ENCODE results near the gene DYNC1I1.

DYNC1I1 gene

DNA sequence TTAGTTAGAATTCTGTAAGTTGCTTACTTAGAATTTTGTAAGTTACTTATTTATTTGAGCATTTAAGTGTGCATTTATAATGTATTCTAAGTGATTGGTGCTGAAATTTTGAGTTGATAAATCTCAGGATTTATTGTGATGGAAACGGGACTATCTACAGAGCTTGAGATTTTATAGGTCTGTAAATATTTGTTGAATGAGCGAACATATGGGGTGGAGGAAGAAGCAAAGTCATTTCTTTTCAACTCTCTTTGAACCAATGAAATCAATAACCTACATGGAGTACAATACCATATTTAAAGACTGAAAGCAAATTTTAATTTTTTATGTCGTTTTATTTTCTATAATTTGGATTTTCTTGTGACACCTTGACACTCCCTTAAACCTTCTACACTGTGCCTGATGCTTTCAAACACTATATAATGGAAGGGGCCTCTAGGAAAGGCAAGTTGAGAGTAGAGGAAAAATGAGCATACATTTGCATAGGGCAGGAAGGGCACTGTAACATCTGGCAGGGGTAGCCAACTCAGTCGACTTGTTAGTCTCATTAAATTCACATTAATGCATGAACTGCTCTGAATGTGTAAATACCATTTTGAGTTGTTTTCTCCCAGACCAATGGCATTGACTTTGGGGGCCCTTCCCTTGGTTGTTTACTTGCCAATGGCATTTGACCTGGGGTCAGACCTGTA lies 204.2 kb downstream of the DYNC1I1 start:
- no peak for DNase-seq

GRCh38 chr7:95977994-95978393 lies 205.6 kb downstream of the DYNC1I1 start:
- DNase-seq: no peak

DNA sequence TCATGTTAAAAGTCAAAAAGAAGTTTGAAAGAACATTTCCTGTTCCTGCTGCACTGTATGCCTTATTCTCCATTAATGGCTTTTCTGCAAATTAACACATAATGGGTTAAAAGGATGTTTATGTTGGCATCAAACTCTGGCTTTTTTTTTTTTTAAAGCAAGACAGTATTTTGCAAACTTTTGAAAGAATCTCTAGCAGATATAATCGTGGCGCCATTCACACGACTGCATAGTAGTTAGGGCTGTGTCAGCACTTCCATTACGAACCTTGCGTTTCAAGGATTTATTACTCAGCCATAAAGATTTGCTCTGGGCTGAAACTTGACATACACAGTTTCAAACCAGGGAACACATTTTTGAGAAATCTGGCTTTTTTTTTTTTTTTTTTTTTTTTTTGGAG lies 207.8 kb downstream of the DYNC1I1 start:
- no peak for DNase-seq

DNA sequence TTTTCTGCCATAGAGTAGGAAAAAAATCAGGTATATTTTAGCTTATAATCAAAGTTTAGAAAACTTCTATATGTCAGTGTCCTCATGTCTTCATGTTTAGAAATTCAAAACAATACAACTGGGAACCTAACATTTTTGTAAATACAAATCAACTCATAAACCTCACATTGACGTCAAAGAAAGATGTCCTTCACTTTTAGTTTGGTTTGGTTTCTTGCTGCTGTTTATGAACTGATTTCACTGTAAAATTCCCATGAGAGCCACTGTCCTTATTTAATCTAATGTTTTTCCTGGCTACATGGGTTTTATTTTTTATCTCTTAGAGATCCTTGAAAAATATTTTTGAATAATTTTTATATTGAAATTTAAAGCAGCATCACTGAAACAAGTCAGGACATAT lies 208.4 kb downstream of the DYNC1I1 start:
- DNase-seq: no peak

GRCh38 chr7:95986178-95986764 lies 213.9 kb downstream of the DYNC1I1 start:
- DNase-seq: no peak

GRCh38 chr7:95989301-95989700 lies 216.9 kb downstream of the DYNC1I1 start:
- no peak for DNase-seq

- DNase-seq: no peak
Measured at GRCh38 chr7:95993380-95993779, 221.0 kb downstream of the DYNC1I1 start.

GRCh38 chr7:95996174-95996573 lies 223.8 kb downstream of the DYNC1I1 start:
- DNase-seq: no peak

DNA sequence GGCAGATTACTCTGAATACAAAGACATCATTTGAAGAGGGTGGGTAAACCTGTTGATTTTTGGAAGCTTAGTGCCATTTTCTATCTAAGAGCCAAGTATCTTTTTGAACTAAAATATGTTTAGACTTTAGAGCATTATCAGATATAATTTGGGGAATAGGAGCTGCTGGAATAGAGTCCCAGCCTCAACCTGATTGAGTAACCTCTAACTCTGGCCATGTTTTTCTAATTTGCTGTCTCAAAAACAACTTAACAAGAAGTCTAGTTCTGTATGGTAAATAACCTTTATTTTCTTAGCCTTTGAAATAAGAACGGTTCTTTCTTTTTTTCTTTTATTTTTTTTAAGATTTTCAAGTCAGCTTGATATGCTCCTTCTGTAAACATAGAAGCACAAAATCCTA lies 224.5 kb downstream of the DYNC1I1 start:
- no peak for DNase-seq

GRCh38 chr7:95997632-95998031 lies 225.3 kb downstream of the DYNC1I1 start:
- no peak for DNase-seq

DNA sequence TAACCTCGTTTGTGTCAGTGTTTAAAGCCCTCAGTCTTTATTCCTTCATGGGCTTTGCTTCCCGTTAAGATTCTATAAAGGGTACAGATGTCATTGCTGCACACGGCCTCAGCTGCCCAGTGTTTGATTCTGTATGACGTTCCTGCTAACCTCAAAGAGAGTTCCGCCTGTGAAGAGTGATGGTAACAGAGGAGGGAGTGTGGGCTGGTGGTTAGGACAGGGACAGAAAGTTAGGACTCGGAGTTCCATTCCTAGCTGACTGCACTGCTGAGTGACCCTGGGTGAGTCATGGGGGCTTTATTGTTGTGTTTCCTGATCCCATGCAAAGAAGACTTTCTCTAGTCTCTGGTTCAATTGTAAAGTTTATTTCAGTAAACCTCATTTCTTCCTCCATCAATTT lies 227.1 kb downstream of the DYNC1I1 start:
- no peak for DNase-seq

DNA sequence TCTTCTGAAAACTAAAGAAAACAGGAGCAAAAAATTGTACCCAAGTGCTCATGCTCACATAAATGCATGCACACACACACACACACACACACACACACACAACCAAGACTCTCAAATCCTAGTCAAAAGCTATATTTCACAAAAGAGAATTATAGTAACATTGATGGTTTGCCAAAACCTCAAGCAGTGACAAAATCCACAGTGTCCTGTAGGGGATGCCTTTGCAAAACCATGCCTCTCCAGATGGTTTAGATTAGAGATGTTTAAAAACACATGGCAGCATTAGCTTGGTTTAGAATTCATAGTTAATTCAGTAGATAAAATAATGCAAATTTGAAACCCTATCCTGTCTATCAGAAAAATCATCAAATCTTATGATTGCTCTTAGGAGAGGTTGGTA lies 232.2 kb downstream of the DYNC1I1 start:
- DNase-seq: no peak

GRCh38 chr7:96005271-96005670 lies 232.9 kb downstream of the DYNC1I1 start:
- no peak for DNase-seq

- no peak for DNase-seq
Measured at GRCh38 chr7:96009148-96009547, 236.8 kb downstream of the DYNC1I1 start.

DNA sequence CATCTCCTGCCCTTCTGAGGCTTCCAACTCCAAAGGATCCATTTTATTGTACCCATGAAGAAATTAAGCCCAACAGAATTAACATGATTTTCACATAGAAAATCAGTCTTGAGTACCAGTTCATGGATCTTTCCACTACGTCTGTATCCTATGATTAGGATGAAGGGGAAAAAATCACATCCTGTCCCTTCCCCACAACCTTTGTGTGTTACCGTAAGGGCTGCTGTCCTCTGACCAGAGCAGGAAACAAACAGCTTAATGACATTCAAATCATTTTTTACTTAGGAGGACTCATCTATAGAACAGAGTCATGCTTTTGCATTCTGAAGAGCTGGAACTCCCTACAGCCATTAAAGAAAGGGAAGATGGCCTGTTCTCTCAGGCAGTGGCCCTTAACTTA lies 241.5 kb downstream of the DYNC1I1 start:
- no peak for DNase-seq

- no peak for DNase-seq
Measured at GRCh38 chr7:96014617-96015016, 242.3 kb downstream of the DYNC1I1 start.

DNA sequence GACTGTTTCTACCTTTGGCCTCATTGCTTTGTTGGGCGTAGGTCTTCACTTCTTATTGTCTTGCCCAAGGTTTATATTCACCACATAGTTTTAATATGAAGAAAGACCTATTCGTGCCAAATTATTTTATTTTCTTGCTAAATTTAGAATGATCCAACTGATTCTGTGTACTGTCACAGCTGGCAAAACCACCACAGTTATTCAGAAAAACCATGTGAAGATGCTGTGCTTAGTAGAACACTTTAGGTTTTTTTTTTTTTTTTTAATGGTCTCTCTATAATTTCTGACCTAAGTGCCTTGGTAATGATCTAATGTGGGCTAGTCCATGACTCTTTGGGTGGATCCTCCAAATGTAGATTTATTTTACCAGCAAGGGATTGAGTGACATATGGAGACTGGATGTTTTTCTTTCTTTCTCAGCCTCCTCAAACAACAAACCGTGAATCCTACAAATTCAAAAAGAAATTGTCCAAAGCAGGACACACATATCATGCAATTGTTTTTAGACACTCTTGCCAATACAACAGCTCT lies 243.8 kb downstream of the DYNC1I1 start:
- no peak for DNase-seq

- DNase-seq: no peak
Measured at GRCh38 chr7:96016735-96017134, 244.4 kb downstream of the DYNC1I1 start.

GRCh38 chr7:96017877-96018276 lies 245.5 kb downstream of the DYNC1I1 start:
- DNase-seq: no peak

GRCh38 chr7:96021568-96021967 lies 249.2 kb downstream of the DYNC1I1 start:
- no peak for DNase-seq

- no peak for DNase-seq
Measured at GRCh38 chr7:96023387-96023786, 251.0 kb downstream of the DYNC1I1 start.

- no peak for DNase-seq
Measured at GRCh38 chr7:96026010-96026409, 253.7 kb downstream of the DYNC1I1 start.

GRCh38 chr7:96026611-96027010 lies 254.3 kb downstream of the DYNC1I1 start:
- DNase-seq: no peak

GRCh38 chr7:96028729-96029128 lies 256.4 kb downstream of the DYNC1I1 start:
- no peak for DNase-seq
